Lower leg skin (tissue), 4 donors: Measurements from ENCODE around the gene GADD45B. TPM values are rescaled to one million over a fixed set of nuclear protein-coding genes. Genes with fewer than 3 reads are reported as not detected.

Experiments
- DNase-seq, 2 donors: peaks; one replicate each; pipeline ENCODE4 v3.0.0-alpha.2; 2019; ENCODE audit warnings: low spot score in 2 of 2
- H3K4me3 ChIP-seq: fragments of 200-600 bp; sonication (generic); 2 replicates; pipeline ENCODE4 v1.5.1; 2017; ENCODE audit warnings: mild to moderate bottlenecking, low read depth; ENCODE audit not compliant: poor library complexity, severe bottlenecking
- POLR2A ChIP-seq, 2 donors: fragments of 450-650 bp; IDR thresholded peaks; one replicate each; pipeline ENCODE4 v1.6.1; 2016 to 2017; ENCODE audit warnings: antibody characterized with exemption in 2 of 2, mild to moderate bottlenecking in 1 of 2, moderate library complexity in 1 of 2
- WGBS, 2 donors: methylation state at CpG; one replicate each; pipeline ENCODE4 v1.1.5; 2018; 5-methylcytosine and 5-hydroxymethylcytosine counted together
- intact Hi-C: fragments of 100-400 bp; cut with DNase I; formaldehyde crosslinking; loops from one replicate; pipeline ENCODE4 v1.15.0; 2023; ENCODE audit warnings: low total_unique reads
- microRNA-seq, 2 donors: library from miRNA; unstranded; fragments of <30 nt; microRNA quantifications; one replicate each; pipeline ENCODE4, GENCODE V29; 2016; ENCODE audit warnings: borderline replicate concordance in 2 of 2, borderline number of aligned reads in 1 of 2
- total RNA-seq, 4 donors: library from RNA; depleted of rRNA; stranded (reverse); fragments of >200 nt; gene quantifications; one replicate each; pipeline ENCODE4 v1.1.0, GENCODE V29; 2016
- TF ChIP-seq, protein P1 (sequence below), 3 donors: fragments of 450-650 bp; IDR thresholded peaks; one replicate each; pipeline ENCODE4 v1.5.1; 2016; ENCODE audit warnings: antibody characterized with exemption in 3 of 3, mild to moderate bottlenecking in 3 of 3, moderate library complexity in 2 of 3

The GADD45B gene
- total RNA-seq, 4 donors from 2014 or later: 74.0 to 205 (median 106) TPM

DNA sequence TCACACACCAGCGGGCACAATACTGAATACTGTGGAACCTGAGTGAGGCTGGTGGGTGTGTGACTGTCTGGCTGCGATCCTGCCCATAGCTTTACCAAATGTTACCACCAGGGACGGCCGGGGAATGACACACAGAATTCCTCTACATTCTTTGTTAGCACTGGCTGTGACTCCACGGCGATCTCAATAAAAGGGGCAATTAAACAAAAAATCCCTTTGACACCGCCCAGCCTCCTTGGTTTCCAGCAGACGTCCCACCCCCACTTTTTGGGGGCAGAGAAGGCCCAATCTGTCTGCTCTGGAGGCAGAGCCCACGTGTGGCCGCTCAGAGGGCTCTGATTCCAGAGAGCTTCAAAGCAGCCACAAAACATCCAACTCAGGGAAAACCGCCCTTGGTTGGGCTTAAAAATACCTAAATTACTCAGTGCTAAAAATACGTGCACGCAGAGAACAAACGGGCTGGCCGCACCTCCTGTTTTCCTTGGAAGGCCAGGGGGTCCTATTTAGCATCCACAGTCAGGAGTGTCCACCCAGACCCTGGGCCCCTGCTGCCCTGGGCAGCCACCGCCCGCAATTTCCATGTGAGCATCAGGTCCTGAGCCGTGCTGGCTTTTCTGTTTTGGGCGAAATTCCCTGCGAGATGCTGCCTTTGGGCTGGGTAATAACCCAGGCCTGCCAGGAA lies 47.8 kb downstream of the GADD45B start:
- no peak for TF ChIP-seq POLR2A (IDR thresholded peaks at IDR 0.05)

DNA sequence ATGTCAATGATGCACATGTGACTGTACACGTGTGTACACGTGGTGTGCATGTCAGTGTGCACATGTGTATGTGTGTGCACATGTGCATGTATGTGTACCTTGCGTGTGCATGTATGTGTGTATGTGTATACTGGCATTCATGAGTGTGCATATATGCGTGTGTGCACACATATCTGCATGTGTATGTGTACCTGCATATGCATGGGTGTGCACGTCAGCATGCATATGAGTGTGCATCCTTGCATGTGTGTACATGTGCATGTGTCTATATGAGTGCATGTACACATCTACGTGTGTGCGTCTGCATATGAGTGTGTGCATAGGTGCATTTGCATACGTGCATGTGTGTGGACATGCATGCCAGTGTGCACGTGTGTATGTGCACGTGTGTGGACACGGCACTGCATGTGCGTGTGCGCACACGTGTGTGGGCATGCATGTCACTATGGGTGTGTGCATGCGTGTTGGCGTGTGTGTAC lies 48.5 kb downstream of the GADD45B start:
- H3K4me3 ChIP-seq: no peak overlapping the region
- no peak for DNase-seq
- intact Hi-C loops: no loop called here
- WGBS, 2 donors: 84% methylated on average over 16 of the region's 16 CpGs
- TF ChIP-seq, protein P1, sequence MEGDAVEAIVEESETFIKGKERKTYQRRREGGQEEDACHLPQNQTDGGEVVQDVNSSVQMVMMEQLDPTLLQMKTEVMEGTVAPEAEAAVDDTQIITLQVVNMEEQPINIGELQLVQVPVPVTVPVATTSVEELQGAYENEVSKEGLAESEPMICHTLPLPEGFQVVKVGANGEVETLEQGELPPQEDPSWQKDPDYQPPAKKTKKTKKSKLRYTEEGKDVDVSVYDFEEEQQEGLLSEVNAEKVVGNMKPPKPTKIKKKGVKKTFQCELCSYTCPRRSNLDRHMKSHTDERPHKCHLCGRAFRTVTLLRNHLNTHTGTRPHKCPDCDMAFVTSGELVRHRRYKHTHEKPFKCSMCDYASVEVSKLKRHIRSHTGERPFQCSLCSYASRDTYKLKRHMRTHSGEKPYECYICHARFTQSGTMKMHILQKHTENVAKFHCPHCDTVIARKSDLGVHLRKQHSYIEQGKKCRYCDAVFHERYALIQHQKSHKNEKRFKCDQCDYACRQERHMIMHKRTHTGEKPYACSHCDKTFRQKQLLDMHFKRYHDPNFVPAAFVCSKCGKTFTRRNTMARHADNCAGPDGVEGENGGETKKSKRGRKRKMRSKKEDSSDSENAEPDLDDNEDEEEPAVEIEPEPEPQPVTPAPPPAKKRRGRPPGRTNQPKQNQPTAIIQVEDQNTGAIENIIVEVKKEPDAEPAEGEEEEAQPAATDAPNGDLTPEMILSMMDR (IDR thresholded peaks at IDR 0.05): no peak
- no peak for TF ChIP-seq POLR2A (IDR thresholded peaks at IDR 0.05)

More for the DNA sequence above, 47.8 kb downstream of the GADD45B start:
- no peak for DNase-seq
- intact Hi-C loops: no loop called here
- H3K4me3 ChIP-seq: no peak overlapping the region
- WGBS, 2 donors: 55 to 62% methylated on average over 20 of the region's 20 CpGs

DNA sequence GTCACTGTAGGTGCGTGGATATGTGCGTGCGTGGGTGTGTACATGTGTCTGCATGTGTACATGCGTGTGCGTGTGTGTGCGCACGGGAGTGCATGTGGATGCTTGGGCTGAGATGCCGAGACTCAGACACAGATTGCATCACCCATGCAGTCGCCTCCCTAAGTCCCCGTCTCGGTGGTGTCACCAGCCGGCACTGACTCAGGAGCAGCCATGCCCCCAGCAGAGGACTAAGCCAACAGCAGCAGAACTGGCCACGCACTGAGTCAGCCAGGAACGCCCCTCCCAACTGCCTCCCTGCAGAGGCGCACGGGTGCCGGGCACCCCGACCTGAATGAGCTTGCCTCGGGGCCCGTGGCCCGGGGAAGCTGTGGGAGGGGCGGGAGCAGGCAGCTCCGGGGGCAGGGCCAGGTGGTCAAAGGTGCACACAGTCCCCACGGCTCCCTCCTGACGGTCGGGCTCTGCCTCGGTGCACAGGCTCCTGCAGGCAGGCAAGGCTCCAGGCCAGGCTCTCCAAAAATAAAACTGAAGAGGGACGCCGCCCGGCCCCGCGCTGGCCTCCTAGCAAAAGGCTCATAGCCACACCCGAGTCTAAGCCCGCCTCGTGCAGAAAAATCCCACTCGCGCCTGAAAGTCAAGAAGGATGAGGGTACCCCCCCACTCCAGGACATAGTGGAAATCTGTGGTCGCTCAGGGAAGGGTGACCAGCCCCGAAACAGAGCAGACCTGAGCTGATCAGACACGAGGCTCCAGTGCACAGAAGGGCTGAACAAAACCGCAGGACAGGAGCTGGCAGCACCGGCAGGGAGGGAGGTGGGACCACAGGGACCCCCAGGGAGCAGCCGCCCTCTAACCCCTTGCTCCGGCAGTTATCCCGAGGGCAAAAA lies 49.2 kb downstream of the GADD45B start:
- no peak overlapping the region for H3K4me3 ChIP-seq
- intact Hi-C loops: no loop called here

DNA sequence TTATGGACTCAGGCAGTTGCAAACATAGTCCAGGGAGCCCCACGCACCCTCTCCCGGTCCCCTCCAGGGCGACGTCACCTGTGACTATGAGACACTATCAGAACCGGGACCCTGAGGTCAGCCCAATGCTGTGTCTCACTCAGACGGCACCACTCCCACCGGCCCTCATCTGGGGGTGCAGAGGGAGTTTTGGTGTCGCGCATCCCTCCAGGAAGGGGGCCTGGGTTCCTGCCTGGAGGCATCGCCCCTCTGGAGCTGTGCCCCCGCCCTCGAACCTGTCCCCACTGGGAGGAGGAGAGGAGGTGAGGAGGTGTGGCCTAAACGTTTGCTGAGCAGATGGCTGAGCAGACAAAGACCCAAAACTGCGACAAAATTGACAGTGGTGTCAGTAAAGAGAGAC lies 51.2 kb downstream of the GADD45B start:
- no peak for TF ChIP-seq POLR2A (IDR thresholded peaks at IDR 0.05)
- TF ChIP-seq, protein P1 (IDR thresholded peaks at IDR 0.05): no peak
- DNase-seq: no peak
- no peak overlapping the region for H3K4me3 ChIP-seq
- 86 to 90% methylated on average over 14 of the region's 14 CpGs for WGBS, 2 donors
- intact Hi-C loops: no loop called here

More for the DNA sequence above, 49.2 kb downstream of the GADD45B start:
- DNase-seq: peak in 1 of 2 donors; percentile 49
- 34 to 37% methylated on average over 41 to 44 of the region's 45 CpGs for WGBS, 2 donors
- TF ChIP-seq, protein P1 (IDR thresholded peaks at IDR 0.05): peak in 1 of 3 donors; percentile 33
- TF ChIP-seq POLR2A (IDR thresholded peaks at IDR 0.05): no peak

DNA sequence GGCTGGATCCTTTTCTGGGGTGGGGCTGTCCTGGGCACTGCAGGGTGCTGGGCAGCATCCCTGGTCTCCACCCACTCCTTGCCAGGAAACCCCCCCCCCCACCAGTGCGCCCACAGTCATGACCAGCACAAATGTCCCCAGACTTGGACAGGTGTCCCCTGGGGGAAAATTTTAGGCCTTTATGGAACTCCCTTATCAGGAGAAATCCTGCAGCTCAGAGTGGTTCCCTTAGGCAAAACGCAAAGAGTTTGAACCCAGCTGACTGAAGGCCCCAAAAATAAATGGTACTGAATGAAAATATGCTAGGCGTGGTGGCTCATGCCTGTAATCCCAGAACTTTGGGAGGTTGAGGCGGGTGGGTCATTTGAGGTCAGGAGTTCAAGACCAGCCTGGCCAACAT lies 51.8 kb downstream of the GADD45B start:
- TF ChIP-seq, protein P1 (IDR thresholded peaks at IDR 0.05): no peak
- no peak for TF ChIP-seq POLR2A (IDR thresholded peaks at IDR 0.05)

More for the DNA sequence above, 51.8 kb downstream of the GADD45B start:
- WGBS, 2 donors: 88 to 92% methylated on average over 4 of the region's 4 CpGs
- intact Hi-C loops: loop anchor here (1.0 kb wide), 1 partner anchor 21 kb away; no protein-coding TSS in a partner anchor
- no peak for DNase-seq
- no peak overlapping the region for H3K4me3 ChIP-seq

Small RNAs within 50 kb of the gene (microRNA-seq; reads per million reads assigned to microRNA genes)
- gene MIR7108: 0 reads per million in 2 donors

Other genes starting within 250 kb of the GADD45B start
- 10 to 100 TPM; 52.2 to 80.5 (median 70.0) TPM for gene PLEKHJ1, start 239.8 kb upstream of the GADD45B start, total RNA-seq
- gene SF3A2, start 239.3 kb upstream of the GADD45B start, total RNA-seq: 10 to 100 TPM; 35.6 to 85.6 (median 47.8) TPM
- 1 to 10 TPM in 3 of 4 donors, under 1 TPM in 1; 0.13 to 1.3 (median 1.2) TPM for gene AMH, start 226.8 kb upstream of the GADD45B start, total RNA-seq
- not detected for gene JSRP1, start 219.7 kb upstream of the GADD45B start, total RNA-seq
- under 1 TPM; 0.30 to 0.97 (median 0.76) TPM for gene PEAK3, start 194.0 kb upstream of the GADD45B start, total RNA-seq
- gene LINGO3, start 168.0 kb upstream of the GADD45B start, total RNA-seq: under 1 TPM in 1 of 4 donors, not detected in 3; 0.26 TPM
- gene LSM7, start 147.5 kb upstream of the GADD45B start, total RNA-seq: 100 to 1,000 TPM in 2 of 4 donors, 10 to 100 TPM in 2; 57.2 to 140 (median 94.9) TPM
- 10 to 100 TPM; 36.1 to 84.7 (median 51.0) TPM for gene SPPL2B, start 147.4 kb upstream of the GADD45B start, total RNA-seq
- not detected for gene TMPRSS9, start 115.9 kb upstream of the GADD45B start, total RNA-seq
- 10 to 100 TPM; 34.2 to 52.8 (median 44.9) TPM for gene TIMM13, start 48.5 kb upstream of the GADD45B start, total RNA-seq
- gene LMNB2, start 19.2 kb upstream of the GADD45B start, total RNA-seq: 10 to 100 TPM; 14.4 to 41.8 (median 34.7) TPM
- 1 to 10 TPM in 3 of 4 donors, under 1 TPM in 1; 0.59 to 3.4 (median 2.4) TPM for gene GNG7, start 226.6 kb downstream of the GADD45B start, total RNA-seq
- 1 to 10 TPM in 3 of 4 donors, under 1 TPM in 1; 0.46 to 6.1 (median 3.4) TPM for gene DIRAS1, start 245.2 kb downstream of the GADD45B start, total RNA-seq